Measurements from ENCODE around the gene FAAP20.

The FAAP20 gene

DNA sequence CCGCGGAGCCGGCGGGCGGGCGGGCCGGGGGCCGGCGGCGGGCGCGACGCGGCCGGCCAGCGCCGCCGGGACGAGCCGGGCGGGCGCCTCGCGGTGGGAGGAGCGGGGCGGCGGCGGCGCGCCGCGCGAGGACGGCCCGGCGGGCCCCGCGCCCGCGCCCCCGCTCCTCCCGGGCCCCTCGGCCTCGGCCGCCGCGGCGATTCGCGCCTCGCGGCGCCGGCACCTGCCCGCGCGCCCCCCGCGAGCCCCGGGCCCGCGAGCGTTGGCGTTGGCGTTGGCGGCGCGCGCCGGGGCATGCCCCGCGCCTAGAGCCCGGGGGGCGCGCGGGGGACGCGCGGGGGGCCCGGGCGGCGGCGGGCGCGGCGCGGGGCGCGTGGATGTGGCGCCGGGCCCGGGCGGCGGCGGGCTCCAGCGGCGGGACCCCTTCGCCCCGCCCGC lies 33.6 kb upstream of the FAAP20 start, which contains the start of gene SKI:
TSS of gene SKI (plus strand) at position 163 of the 438 bp plus-strand sequence. CDS start 448 bp downstream, outside the sequence.
- H3K27me3 ChIP-seq, result no peaks in the 10 kb centered on the region
- DNase-seq, result no peak
- H3K4me3 ChIP-seq (ENCODE audit: low read depth, low read length), result peak within 1 kb of the TSS; percentile 71
- TF ChIP-seq, protein P1, sequence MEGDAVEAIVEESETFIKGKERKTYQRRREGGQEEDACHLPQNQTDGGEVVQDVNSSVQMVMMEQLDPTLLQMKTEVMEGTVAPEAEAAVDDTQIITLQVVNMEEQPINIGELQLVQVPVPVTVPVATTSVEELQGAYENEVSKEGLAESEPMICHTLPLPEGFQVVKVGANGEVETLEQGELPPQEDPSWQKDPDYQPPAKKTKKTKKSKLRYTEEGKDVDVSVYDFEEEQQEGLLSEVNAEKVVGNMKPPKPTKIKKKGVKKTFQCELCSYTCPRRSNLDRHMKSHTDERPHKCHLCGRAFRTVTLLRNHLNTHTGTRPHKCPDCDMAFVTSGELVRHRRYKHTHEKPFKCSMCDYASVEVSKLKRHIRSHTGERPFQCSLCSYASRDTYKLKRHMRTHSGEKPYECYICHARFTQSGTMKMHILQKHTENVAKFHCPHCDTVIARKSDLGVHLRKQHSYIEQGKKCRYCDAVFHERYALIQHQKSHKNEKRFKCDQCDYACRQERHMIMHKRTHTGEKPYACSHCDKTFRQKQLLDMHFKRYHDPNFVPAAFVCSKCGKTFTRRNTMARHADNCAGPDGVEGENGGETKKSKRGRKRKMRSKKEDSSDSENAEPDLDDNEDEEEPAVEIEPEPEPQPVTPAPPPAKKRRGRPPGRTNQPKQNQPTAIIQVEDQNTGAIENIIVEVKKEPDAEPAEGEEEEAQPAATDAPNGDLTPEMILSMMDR (IDR thresholded peaks at IDR 0.05; ENCODE audit: low read depth, low read length), result no peak
- H3K4me1 ChIP-seq, result no peaks in the 10 kb centered on the region; the same call in 1 of the 2 replicates
- H3K36me3 ChIP-seq, result no peaks in the 10 kb centered on the region
- H3K9me3 ChIP-seq, result no peaks in the 10 kb centered on the region

DNA sequence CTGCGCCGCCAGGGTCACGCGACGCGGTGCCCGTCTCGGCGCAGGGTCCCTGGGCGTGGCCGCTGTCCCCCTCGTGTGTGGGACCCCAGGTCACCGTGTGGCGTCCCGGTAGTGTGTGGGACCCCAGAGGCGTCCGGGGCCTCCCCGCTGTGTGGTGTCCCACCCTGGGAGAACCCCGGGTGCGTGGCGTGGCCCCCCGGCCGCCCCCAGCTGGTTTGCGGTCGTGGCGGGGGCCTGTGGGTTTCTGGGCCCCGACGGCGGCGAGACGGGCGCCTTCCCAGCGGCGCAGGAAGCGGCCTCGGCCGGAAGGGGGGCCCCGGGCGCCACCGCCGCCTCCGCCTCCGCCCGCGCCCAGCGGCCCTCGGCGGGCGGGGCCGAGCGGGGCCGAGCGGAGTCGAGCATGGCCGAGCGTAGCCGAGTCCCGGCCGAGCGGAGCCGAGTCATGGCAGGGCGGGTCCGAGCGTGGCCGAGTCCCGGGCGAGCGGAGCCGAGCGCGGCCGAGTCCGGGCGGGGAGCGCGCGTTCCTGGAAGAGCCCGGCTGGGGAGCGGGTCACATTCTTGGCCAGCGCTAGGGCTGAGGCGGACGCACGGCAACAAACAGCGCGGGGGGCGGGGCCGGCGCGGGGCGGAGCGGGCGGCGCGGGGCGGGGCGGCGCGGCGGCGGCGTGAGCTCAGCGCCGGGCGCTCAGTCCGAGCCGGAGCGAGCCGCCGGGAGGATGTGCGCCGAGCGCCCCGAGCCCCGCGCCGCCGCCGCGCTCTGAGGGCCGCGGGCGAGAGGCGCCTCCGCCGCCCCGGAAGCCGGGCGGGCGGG lies 33.0 kb upstream of the FAAP20 start:
- no peaks in the 10 kb centered on the region for H3K9me3 ChIP-seq
- H3K27me3 ChIP-seq, result no peaks in the 10 kb centered on the region
- DNase-seq, result peak; percentile 92
- H3K4me1 ChIP-seq, result no peaks in the 10 kb centered on the region; the same call in 1 of the 2 replicates
- no peaks in the 10 kb centered on the region for H3K36me3 ChIP-seq
- peak overlapping the region; percentile 54 for H3K4me3 ChIP-seq (ENCODE audit: low read depth, low read length)
- TF ChIP-seq, protein P1 (IDR thresholded peaks at IDR 0.05; ENCODE audit: low read depth, low read length), result no peak

DNA sequence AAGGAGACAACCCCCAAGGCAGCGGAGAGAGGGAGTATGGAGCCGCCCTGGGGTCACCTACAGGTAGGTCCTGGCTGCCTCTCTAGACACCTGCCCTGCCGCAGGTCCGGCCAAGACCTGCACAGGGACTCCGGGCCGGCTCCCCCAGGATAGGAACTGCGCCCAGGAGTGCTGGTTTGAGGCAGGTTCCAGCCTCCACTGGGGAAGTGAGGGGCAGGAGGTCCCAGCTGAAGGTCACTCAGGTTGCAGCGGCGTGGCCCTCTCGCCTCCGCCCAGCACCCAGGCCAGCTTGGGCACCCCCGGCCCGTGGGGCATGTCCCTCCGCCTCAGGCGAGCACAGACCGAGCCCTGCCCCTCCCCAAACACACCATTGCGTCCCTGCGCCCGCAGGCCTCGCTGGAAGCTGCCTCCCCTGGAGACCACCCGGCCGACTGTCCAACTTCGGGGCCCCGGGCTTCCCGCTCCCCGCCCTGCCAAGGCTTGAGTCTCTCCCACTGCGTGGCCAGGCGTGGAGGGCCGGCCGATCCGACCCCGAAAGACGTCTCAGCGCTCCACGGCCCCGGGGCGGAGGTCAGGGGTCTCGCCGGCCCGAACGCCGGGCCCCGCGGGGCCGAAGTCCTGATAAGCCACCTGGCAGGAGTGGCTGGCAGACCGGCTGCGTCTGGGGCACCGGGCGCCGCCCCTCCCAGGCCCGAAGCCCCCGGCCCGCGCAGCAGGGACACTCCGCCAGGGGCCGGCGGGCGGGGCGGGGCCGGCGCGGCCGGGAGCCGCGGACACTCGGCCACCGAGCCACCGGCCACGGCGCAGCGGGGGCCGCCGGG lies 32.2 kb upstream of the FAAP20 start:
- Histone ChIP-seq H3K27me3 (no peaks in the 10 kb centered on the region), H3K4me1 (no peaks in the 10 kb centered on the region), H3K4me3 (ENCODE audit: low read depth, low read length) (peak overlapping the region; percentile 54), H3K36me3 (no peaks in the 10 kb centered on the region), H3K9me3 (no peaks in the 10 kb centered on the region)
- DNase-seq, result no peak
- TF ChIP-seq, protein P1 (IDR thresholded peaks at IDR 0.05; ENCODE audit: low read depth, low read length), result no peak

DNA sequence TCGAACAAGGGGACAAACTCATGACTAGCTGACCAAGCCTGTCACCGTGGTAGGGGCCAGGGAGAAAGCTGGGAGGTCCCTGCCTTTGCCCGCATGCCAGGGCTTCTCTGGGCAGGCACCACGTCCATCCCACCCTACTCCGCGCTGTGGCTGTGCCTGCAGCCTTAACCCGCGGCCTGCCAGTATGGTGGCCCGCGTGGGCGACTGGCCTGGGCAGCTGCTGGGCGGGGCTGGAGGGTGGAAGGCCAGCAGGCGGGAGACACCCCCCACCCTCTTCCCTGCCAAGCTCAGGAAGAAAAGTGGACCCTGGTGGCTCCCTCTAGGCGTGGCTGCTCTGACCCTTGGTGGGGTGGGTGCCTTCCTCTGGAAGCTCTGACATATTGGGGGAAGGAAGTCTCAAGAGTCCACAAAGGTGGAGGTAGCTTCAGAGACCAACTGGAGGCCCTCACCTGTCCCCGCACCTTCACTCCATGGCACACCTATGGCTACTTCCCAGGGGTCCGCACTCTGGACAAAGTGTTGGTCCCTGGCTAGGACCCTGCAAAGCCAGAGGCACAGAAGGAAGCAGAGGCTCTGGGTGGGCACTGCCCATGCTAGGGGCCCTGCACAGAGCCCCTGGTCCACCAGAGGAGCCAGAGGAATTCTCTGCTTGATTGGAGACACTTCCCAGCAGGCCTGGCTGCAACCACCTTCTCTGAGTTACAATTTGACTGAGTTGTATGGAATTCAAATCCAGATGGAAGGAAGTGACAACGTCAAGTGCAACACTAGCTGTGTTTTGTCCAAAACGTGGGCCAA lies 30.3 kb upstream of the FAAP20 start:
- Histone ChIP-seq H3K27me3 (no peaks in the 10 kb centered on the region), H3K4me1 (no peaks in the 10 kb centered on the region), H3K4me3 (ENCODE audit: low read depth, low read length) (no peak overlapping the region), H3K36me3 (no peaks in the 10 kb centered on the region), H3K9me3 (no peaks in the 10 kb centered on the region)
- no peak for DNase-seq
- TF ChIP-seq, protein P1 (IDR thresholded peaks at IDR 0.05; ENCODE audit: low read depth, low read length), result no peak

DNA sequence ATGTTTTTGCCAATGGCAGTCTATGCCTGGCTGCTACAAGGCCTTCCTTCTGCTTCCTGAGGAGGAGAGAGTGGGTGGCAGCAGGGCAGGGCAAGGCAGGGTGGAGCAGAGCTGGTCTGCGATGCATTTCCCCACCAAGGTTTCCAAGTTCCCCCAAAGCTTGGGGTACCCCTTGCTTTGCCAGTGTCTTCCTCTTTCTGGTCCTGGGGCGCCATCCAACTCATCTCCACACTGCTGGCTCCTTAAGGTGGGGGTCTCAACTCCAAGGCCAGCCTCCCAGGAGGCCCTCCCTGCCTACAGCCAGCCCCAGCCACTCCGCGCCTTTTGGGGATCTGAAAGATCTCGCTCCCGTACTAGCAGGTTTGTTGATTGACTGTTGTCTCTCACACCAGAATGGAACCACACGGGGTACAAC lies 29.6 kb upstream of the FAAP20 start:
- DNase-seq, result no peak
- TF ChIP-seq, protein P1 (IDR thresholded peaks at IDR 0.05; ENCODE audit: low read depth, low read length), result no peak
- Histone ChIP-seq H3K36me3 (no peaks in the 10 kb centered on the region), H3K27me3 (no peaks in the 10 kb centered on the region), H3K9me3 (no peaks in the 10 kb centered on the region), H3K4me1 (no peaks in the 10 kb centered on the region), H3K4me3 (ENCODE audit: low read depth, low read length) (no peak overlapping the region)
